ENCODE measurements around the gene NDRG4.

DNA sequence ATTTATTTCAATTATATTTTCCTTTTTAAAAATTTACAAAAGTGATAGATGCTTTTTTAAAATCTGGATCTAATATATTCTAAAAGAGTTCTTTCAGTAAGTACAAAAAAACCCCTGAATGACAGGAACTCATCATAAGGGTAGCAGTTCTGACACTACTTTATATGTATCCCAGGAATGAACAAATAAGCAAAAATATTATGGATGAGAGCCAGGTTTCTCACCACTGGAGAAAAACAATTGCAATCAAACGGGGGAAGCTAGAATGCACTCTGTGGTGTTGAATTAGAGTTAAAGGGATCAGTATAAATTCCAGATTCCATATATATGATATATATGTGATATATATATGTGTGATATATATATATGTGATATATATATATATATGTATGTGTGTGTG lies 23.2 kb upstream of the NDRG4 start:
- TF ChIP-seq, protein P1, sequence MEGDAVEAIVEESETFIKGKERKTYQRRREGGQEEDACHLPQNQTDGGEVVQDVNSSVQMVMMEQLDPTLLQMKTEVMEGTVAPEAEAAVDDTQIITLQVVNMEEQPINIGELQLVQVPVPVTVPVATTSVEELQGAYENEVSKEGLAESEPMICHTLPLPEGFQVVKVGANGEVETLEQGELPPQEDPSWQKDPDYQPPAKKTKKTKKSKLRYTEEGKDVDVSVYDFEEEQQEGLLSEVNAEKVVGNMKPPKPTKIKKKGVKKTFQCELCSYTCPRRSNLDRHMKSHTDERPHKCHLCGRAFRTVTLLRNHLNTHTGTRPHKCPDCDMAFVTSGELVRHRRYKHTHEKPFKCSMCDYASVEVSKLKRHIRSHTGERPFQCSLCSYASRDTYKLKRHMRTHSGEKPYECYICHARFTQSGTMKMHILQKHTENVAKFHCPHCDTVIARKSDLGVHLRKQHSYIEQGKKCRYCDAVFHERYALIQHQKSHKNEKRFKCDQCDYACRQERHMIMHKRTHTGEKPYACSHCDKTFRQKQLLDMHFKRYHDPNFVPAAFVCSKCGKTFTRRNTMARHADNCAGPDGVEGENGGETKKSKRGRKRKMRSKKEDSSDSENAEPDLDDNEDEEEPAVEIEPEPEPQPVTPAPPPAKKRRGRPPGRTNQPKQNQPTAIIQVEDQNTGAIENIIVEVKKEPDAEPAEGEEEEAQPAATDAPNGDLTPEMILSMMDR (IDR thresholded peaks at IDR 0.05), result no peak
- TF ChIP-seq POLR2A (IDR thresholded peaks at IDR 0.05), result no peak

Measured in uterus (tissue), 2 donors.